SK-N-SH treated with all-trans-retinoic acid at 6 μM for 48 hours (cell line): Measurements from ENCODE around the gene FNDC1.

Experiments used
- ATAC-seq: fragments of 200-7000 bp; cut with Tn5 transposase; 3 replicates; pipeline ENCODE4 v1.9.1; 2020; ENCODE audit warnings: mild to moderate bottlenecking, moderate library complexity
- BACH2 ChIP-seq: fragments of 250-450 bp; sonication (Bioruptor Pico); IDR thresholded peaks from 2 replicates; pipeline ENCODE4 v1.9.0; 2021; ENCODE audit warnings: mild to moderate bottlenecking, borderline replicate concordance
- CSDC2 ChIP-seq: fragments of 250-450 bp; sonication (Bioruptor Pico); IDR thresholded peaks from 2 replicates; pipeline ENCODE4 v1.5.0; 2020; ENCODE audit warnings: mild to moderate bottlenecking, moderate library complexity
- ESRRG ChIP-seq: fragments of 250-450 bp; sonication (Bioruptor Pico); IDR thresholded peaks from 2 replicates; pipeline ENCODE4 v1.6.1; 2021; ENCODE audit warnings: mild to moderate bottlenecking
- GLIS3 ChIP-seq: fragments of 250-450 bp; sonication (Bioruptor Pico); IDR thresholded peaks from 2 replicates; pipeline ENCODE4 v1.5.0; 2020; ENCODE audit warnings: mild to moderate bottlenecking, moderate library complexity
- ISL1 ChIP-seq: fragments of 250-450 bp; sonication (Bioruptor Pico); IDR thresholded peaks from 2 replicates; pipeline ENCODE4 v2.1.2; 2022; ENCODE audit warnings: mild to moderate bottlenecking, moderate library complexity
- OSR1 ChIP-seq: fragments of 250-450 bp; sonication (Bioruptor Pico); IDR thresholded peaks from 2 replicates; pipeline ENCODE4 v1.8.0; 2022; ENCODE audit warnings: moderate library complexity, mild to moderate bottlenecking, inconsistent platforms
- PATZ1 ChIP-seq: fragments of 250-450 bp; sonication (Bioruptor Pico); IDR thresholded peaks from 2 replicates; pipeline ENCODE4 v1.8.0; 2020; ENCODE audit warnings: mild to moderate bottlenecking, moderate library complexity, borderline replicate concordance
- RARB ChIP-seq: fragments of 250-450 bp; sonication (Bioruptor Pico); IDR thresholded peaks from 2 replicates; pipeline ENCODE4 v1.8.0; 2021; ENCODE audit warnings: mild to moderate bottlenecking, moderate library complexity
- SNAI2 ChIP-seq: fragments of 250-450 bp; sonication (Bioruptor Pico); IDR thresholded peaks from 2 replicates; pipeline ENCODE4 v1.5.0; 2020; ENCODE audit warnings: mild to moderate bottlenecking, moderate library complexity
- TCF4 ChIP-seq: fragments of 250-450 bp; sonication (Bioruptor Pico); IDR thresholded peaks from 2 replicates; pipeline ENCODE4 v1.8.0; 2021; ENCODE audit warnings: mild to moderate bottlenecking, moderate library complexity, borderline replicate concordance
- TOX ChIP-seq: fragments of 250-450 bp; sonication (Bioruptor Pico); IDR thresholded peaks from 2 replicates; pipeline ENCODE4 v1.8.0; 2021; ENCODE audit warnings: mild to moderate bottlenecking, moderate library complexity, borderline replicate concordance
- ZC3H10 ChIP-seq: fragments of 250-450 bp; sonication (Bioruptor Pico); IDR thresholded peaks from 2 replicates; pipeline ENCODE4 v1.5.1; 2021; ENCODE audit warnings: mild to moderate bottlenecking, moderate library complexity
- ZFP3 ChIP-seq: fragments of 250-450 bp; sonication (Bioruptor Pico); IDR thresholded peaks from 2 replicates; pipeline ENCODE4 v1.5.0; 2020; ENCODE audit warnings: mild to moderate bottlenecking, moderate library complexity
- ZFP30 ChIP-seq: fragments of 450-650 bp; formaldehyde crosslinking; IDR thresholded peaks from 2 replicates; pipeline ENCODE4 v1.5.0; 2022; ENCODE audit warnings: mild to moderate bottlenecking, moderate library complexity
- ZNF565 ChIP-seq: fragments of 450-650 bp; formaldehyde crosslinking; conservative IDR thresholded peaks from 2 replicates; pipeline ENCODE4 v1.5.0; 2020; ENCODE audit warnings: low read depth, mild to moderate bottlenecking, moderate library complexity
- ZNF8 ChIP-seq: fragments of 450-650 bp; formaldehyde crosslinking; IDR thresholded peaks from 2 replicates; pipeline ENCODE4 v1.5.0; 2020; ENCODE audit warnings: mild to moderate bottlenecking, moderate library complexity
- TF ChIP-seq, protein P1 (sequence below): fragments of 250-450 bp; sonication (Bioruptor Pico); IDR thresholded peaks from 2 replicates; pipeline ENCODE4 v1.8.0; 2021; ENCODE audit warnings: low read depth, mild to moderate bottlenecking, moderate library complexity, borderline replicate concordance
- TF ChIP-seq, protein P2 (sequence below): fragments of 250-450 bp; sonication (Bioruptor Pico); IDR thresholded peaks from 2 replicates; pipeline ENCODE4 v1.5.1; 2020; ENCODE audit warnings: low read depth, mild to moderate bottlenecking, moderate library complexity
- TF ChIP-seq, protein P3 (sequence below): fragments of 250-450 bp; sonication (Bioruptor Pico); IDR thresholded peaks from 2 replicates; pipeline ENCODE4 v1.5.0; 2020; ENCODE audit warnings: mild to moderate bottlenecking, moderate library complexity
- TF ChIP-seq, protein P4 (sequence below): fragments of 250-450 bp; sonication (Bioruptor Pico); IDR thresholded peaks from 2 replicates; pipeline ENCODE4 v1.5.1; 2021; ENCODE audit warnings: mild to moderate bottlenecking, moderate library complexity

FNDC1 gene

GRCh38 chr6:159311618-159312017 is 142.4 kb downstream of the FNDC1 start:
- no peak for ATAC-seq
- TF ChIP-seq BACH2 (CRISPR knock-in tag) (no peak), PATZ1 (CRISPR knock-in tag) (no peak), CSDC2 (CRISPR knock-in tag) (no peak), ESRRG (CRISPR knock-in tag) (no peak), ZC3H10 (CRISPR knock-in tag) (no peak), RARB (CRISPR knock-in tag) (no peak), ZNF8 (CRISPR knock-in tag) (no peak), ZNF565 (CRISPR knock-in tag) (no peak), GLIS3 (CRISPR knock-in tag) (no peak), ISL1 (CRISPR knock-in tag) (no peak), ZFP30 (CRISPR knock-in tag) (no peak), TOX (CRISPR knock-in tag) (no peak), SNAI2 (CRISPR knock-in tag) (no peak), ZFP3 (CRISPR knock-in tag) (no peak), TCF4 (CRISPR knock-in tag) (no peak)
- TF ChIP-seq, protein P1, sequence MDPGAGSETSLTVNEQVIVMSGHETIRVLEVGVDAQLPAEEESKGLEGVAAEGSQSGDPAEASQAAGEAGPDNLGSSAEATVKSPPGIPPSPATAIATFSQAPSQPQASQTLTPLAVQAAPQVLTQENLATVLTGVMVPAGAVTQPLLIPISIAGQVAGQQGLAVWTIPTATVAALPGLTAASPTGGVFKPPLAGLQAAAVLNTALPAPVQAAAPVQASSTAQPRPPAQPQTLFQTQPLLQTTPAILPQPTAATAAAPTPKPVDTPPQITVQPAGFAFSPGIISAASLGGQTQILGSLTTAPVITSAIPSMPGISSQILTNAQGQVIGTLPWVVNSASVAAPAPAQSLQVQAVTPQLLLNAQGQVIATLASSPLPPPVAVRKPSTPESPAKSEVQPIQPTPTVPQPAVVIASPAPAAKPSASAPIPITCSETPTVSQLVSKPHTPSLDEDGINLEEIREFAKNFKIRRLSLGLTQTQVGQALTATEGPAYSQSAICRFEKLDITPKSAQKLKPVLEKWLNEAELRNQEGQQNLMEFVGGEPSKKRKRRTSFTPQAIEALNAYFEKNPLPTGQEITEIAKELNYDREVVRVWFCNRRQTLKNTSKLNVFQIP (CRISPR knock-in tag) = no peak
- TF ChIP-seq, protein P2, sequence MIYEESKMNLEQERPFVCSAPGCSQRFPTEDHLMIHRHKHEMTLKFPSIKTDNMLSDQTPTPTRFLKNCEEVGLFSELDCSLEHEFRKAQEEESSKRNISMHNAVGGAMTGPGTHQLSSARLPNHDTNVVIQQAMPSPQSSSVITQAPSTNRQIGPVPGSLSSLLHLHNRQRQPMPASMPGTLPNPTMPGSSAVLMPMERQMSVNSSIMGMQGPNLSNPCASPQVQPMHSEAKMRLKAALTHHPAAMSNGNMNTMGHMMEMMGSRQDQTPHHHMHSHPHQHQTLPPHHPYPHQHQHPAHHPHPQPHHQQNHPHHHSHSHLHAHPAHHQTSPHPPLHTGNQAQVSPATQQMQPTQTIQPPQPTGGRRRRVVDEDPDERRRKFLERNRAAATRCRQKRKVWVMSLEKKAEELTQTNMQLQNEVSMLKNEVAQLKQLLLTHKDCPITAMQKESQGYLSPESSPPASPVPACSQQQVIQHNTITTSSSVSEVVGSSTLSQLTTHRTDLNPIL (CRISPR knock-in tag) = no peak
- TF ChIP-seq, protein P3, sequence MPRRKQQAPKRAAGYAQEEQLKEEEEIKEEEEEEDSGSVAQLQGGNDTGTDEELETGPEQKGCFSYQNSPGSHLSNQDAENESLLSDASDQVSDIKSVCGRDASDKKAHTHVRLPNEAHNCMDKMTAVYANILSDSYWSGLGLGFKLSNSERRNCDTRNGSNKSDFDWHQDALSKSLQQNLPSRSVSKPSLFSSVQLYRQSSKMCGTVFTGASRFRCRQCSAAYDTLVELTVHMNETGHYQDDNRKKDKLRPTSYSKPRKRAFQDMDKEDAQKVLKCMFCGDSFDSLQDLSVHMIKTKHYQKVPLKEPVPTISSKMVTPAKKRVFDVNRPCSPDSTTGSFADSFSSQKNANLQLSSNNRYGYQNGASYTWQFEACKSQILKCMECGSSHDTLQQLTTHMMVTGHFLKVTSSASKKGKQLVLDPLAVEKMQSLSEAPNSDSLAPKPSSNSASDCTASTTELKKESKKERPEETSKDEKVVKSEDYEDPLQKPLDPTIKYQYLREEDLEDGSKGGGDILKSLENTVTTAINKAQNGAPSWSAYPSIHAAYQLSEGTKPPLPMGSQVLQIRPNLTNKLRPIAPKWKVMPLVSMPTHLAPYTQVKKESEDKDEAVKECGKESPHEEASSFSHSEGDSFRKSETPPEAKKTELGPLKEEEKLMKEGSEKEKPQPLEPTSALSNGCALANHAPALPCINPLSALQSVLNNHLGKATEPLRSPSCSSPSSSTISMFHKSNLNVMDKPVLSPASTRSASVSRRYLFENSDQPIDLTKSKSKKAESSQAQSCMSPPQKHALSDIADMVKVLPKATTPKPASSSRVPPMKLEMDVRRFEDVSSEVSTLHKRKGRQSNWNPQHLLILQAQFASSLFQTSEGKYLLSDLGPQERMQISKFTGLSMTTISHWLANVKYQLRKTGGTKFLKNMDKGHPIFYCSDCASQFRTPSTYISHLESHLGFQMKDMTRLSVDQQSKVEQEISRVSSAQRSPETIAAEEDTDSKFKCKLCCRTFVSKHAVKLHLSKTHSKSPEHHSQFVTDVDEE (CRISPR knock-in tag) = no peak
- TF ChIP-seq, protein P4, sequence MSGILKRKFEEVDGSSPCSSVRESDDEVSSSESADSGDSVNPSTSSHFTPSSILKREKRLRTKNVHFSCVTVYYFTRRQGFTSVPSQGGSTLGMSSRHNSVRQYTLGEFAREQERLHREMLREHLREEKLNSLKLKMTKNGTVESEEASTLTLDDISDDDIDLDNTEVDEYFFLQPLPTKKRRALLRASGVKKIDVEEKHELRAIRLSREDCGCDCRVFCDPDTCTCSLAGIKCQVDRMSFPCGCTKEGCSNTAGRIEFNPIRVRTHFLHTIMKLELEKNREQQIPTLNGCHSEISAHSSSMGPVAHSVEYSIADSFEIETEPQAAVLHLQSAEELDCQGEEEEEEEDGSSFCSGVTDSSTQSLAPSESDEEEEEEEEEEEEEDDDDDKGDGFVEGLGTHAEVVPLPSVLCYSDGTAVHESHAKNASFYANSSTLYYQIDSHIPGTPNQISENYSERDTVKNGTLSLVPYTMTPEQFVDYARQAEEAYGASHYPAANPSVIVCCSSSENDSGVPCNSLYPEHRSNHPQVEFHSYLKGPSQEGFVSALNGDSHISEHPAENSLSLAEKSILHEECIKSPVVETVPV (CRISPR knock-in tag) = no peak

GRCh38 chr6:159312206-159312605 is 143.0 kb downstream of the FNDC1 start:
- TF ChIP-seq PATZ1 (CRISPR knock-in tag) (no peak), GLIS3 (CRISPR knock-in tag) (no peak)
- no peak for ATAC-seq

GRCh38 chr6:159313018-159313417 is 143.8 kb downstream of the FNDC1 start:
- no peak for ATAC-seq
- TF ChIP-seq, protein P2 (CRISPR knock-in tag) = no peak
- no peak for TF ChIP-seq ZNF565 (CRISPR knock-in tag)
- TF ChIP-seq TCF4 (CRISPR knock-in tag) = no peak
- no peak for TF ChIP-seq ISL1 (CRISPR knock-in tag)
- TF ChIP-seq, protein P4 (CRISPR knock-in tag) = no peak
- TF ChIP-seq ESRRG (CRISPR knock-in tag) = no peak
- no peak for TF ChIP-seq ZFP3 (CRISPR knock-in tag)
- no peak for TF ChIP-seq RARB (CRISPR knock-in tag)
- TF ChIP-seq GLIS3 (CRISPR knock-in tag) = no peak
- no peak for TF ChIP-seq OSR1 (CRISPR knock-in tag)
- no peak for TF ChIP-seq ZFP30 (CRISPR knock-in tag)
- no peak for TF ChIP-seq SNAI2 (CRISPR knock-in tag)
